Gastrocnemius medialis (tissue), 4 donors: ENCODE measurements around the gene JADE2. TPM values are rescaled to one million over a fixed set of nuclear protein-coding genes. Genes with fewer than 3 reads are reported as not detected.
A peak's percentile ranks its signal among the peaks of the same experiment; 100 is the strongest.

Experiments
- ATAC-seq, 2 donors: fragments of 150-250 bp; one replicate each; pipeline ENCODE4 v1.9.1; 2016
- DNase-seq, 2 donors: peaks; one replicate each; pipeline ENCODE4 v3.0.0-alpha.2; 2019
- H3K27ac ChIP-seq, 4 donors: fragments of 200-600 bp; sonication (generic); 1 replicate in 1 of 4; 2 replicates in 3 of 4; pipeline ENCODE4 v1.5.1; 2016 to 2018; ENCODE audit warnings: mild to moderate bottlenecking in 2 of 4, moderate library complexity in 1 of 4
- H3K27me3 ChIP-seq, 3 donors: fragments of 200-600 bp; sonication (generic) in 2 of 3; 1 replicate in 1 of 3; 2 replicates in 2 of 3; pipeline versions ENCODE4 v1.5.1 to v1.6.0; 2016 to 2019; ENCODE audit warnings: mild to moderate bottlenecking in 1 of 3, moderate library complexity in 1 of 3
- H3K36me3 ChIP-seq, 2 donors: fragments of 200-600 bp; sonication (generic) in 1 of 2; one replicate each; pipeline ENCODE4 v1.5.1; 2017 to 2018
- H3K4me1 ChIP-seq, 2 donors: fragments of 200-600 bp; sonication (generic) in 1 of 2; one replicate each; pipeline ENCODE4 v1.5.1; 2016 to 2017; ENCODE audit warnings: mild to moderate bottlenecking in 2 of 2
- H3K4me3 ChIP-seq, 4 donors: fragments of 200-600 bp; sonication (generic) in 3 of 4; 1 replicate in 1 of 4; 2 replicates in 3 of 4; pipeline ENCODE4 v1.5.1; 2016 to 2019; ENCODE audit warnings: mild to moderate bottlenecking in 2 of 4
- H3K9me3 ChIP-seq, 3 donors: fragments of 200-600 bp; sonication (generic) in 2 of 3; 1 replicate in 1 of 3; 2 replicates in 2 of 3; pipeline ENCODE4 v1.5.1; 2016 to 2019
- POLR2A ChIP-seq, 2 donors: fragments of 450-650 bp; IDR thresholded peaks; one replicate each; pipeline ENCODE4 v1.6.1; 2017; ENCODE audit warnings: antibody characterized with exemption in 2 of 2, mild to moderate bottlenecking in 2 of 2, moderate library complexity in 2 of 2
- in situ Hi-C, 4 donors: fragments of 200-750 bp; cut with MboI; loops; one replicate each; pipeline versions ENCODE4 v1.15.0 to v1.8.0; 2017; ENCODE audit warnings: low sequenced_read_pairs in 4 of 4
- intact Hi-C: fragments of 100-400 bp; cut with DNase I; formaldehyde crosslinking; loops from one replicate; pipeline ENCODE4 v1.15.1; 2023; ENCODE audit warnings: low total_unique reads
- total RNA-seq, 4 donors: library from RNA; depleted of rRNA; stranded (reverse); fragments of >200 nt; gene quantifications; one replicate each; pipeline versions ENCODE4 v1.1.0 to v1.2.3, GENCODE V29; 2016
- TF ChIP-seq, protein P1 (sequence below), 5 experiments: fragments of 450-650 bp in 3 of 5; fragments of 200-600 bp in 2 of 5; sonication (generic) in 2 of 5; IDR thresholded peaks in 4 of 5; conservative IDR thresholded peaks in 1 of 5; 1 replicate in 4 of 5; 2 replicates in 1 of 5; pipeline ENCODE4 v1.5.1; 2016 to 2019; ENCODE audit warnings: antibody characterized with exemption in 5 of 5, mild to moderate bottlenecking in 3 of 5, moderate library complexity in 3 of 5

JADE2 gene
- total RNA-seq, 4 donors from 2014 or later, result 17.3 to 44.5 (median 19.8) TPM

DNA sequence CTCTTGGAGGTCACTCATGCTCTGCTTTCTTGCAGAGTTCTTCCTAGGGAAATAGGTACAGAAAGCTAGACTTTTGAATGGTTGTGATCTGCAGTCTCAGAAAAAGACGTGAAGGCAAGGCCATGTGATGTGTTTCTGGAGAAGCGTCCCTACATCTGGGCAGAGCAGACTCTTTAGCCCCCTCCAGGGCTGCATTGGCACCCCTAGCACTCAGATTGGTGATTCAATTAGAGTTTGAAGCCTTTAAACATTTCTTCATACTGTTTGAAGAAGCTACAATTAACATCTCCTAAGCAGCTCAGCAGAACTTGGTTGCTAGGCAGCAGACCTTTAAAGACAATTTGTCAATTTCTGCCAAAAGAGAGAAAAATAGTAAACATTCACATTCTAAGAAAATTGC is 21.6 kb downstream of the JADE2 start:
- peak overlapping the region; percentile 9 to 48 (median 32) for H3K27ac ChIP-seq
- DNase-seq, result no peak
- in situ Hi-C loops (no loop called here), intact Hi-C loops (loop anchor here (2.0 kb wide), 1 partner anchor 14 kb away; no protein-coding TSS in a partner anchor)
- peaks cover 0 to 7% of the 10 kb centered on the region in 2 donors for H3K36me3 ChIP-seq
- TF ChIP-seq, protein P1, sequence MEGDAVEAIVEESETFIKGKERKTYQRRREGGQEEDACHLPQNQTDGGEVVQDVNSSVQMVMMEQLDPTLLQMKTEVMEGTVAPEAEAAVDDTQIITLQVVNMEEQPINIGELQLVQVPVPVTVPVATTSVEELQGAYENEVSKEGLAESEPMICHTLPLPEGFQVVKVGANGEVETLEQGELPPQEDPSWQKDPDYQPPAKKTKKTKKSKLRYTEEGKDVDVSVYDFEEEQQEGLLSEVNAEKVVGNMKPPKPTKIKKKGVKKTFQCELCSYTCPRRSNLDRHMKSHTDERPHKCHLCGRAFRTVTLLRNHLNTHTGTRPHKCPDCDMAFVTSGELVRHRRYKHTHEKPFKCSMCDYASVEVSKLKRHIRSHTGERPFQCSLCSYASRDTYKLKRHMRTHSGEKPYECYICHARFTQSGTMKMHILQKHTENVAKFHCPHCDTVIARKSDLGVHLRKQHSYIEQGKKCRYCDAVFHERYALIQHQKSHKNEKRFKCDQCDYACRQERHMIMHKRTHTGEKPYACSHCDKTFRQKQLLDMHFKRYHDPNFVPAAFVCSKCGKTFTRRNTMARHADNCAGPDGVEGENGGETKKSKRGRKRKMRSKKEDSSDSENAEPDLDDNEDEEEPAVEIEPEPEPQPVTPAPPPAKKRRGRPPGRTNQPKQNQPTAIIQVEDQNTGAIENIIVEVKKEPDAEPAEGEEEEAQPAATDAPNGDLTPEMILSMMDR (IDR thresholded peaks at IDR 0.05 in 4 of 5, conservative IDR thresholded peaks at IDR 0.05 in 1 of 5), result no peak
- no peak for TF ChIP-seq POLR2A (IDR thresholded peaks at IDR 0.05)
- no peaks in the 10 kb centered on the region for H3K27me3 ChIP-seq
- H3K9me3 ChIP-seq, result no peaks in the 10 kb centered on the region
- H3K4me3 ChIP-seq, result no peak overlapping the region
- H3K4me1 ChIP-seq, result peaks cover 35 to 38% of the 10 kb centered on the region in 2 donors
- ATAC-seq, result no peak

GRCh38 chr5:134547579-134547978 is 22.1 kb downstream of the JADE2 start:
- no peaks in the 10 kb centered on the region for H3K9me3 ChIP-seq
- peaks cover 41 to 43% of the 10 kb centered on the region in 2 donors for H3K4me1 ChIP-seq
- ATAC-seq (peak; percentile 99), DNase-seq (peak; percentile 71 to 82)
- intact Hi-C loops, result loop anchor here (2.0 kb wide), 1 partner anchor 15 kb away; no protein-coding TSS in a partner anchor
- H3K27me3 ChIP-seq, result no peaks in the 10 kb centered on the region
- no peak overlapping the region for H3K4me3 ChIP-seq
- TF ChIP-seq POLR2A (IDR thresholded peaks at IDR 0.05), result no peak
- TF ChIP-seq, protein P1 (IDR thresholded peaks at IDR 0.05 in 4 of 5, conservative IDR thresholded peaks at IDR 0.05 in 1 of 5), result no peak
- H3K27ac ChIP-seq, result peak overlapping the region; percentile 9 to 48 (median 29)
- in situ Hi-C loops, result no loop called here
- peaks cover 0 to 7% of the 10 kb centered on the region in 2 donors for H3K36me3 ChIP-seq

- no peak overlapping the region for H3K4me3 ChIP-seq
- intact Hi-C loops (loop anchor here (2.0 kb wide), 1 partner anchor 15 kb away; no protein-coding TSS in a partner anchor), in situ Hi-C loops (no loop called here)
- no peaks in the 10 kb centered on the region for H3K9me3 ChIP-seq
- ATAC-seq (peak; percentile 7 to 18), DNase-seq (no peak)
- TF ChIP-seq, protein P1 (IDR thresholded peaks at IDR 0.05 in 4 of 5, conservative IDR thresholded peaks at IDR 0.05 in 1 of 5), result no peak
- TF ChIP-seq POLR2A (IDR thresholded peaks at IDR 0.05), result no peak
- H3K36me3 ChIP-seq, result peaks cover 0 to 7% of the 10 kb centered on the region in 2 donors
- peaks cover 41 to 43% of the 10 kb centered on the region in 2 donors for H3K4me1 ChIP-seq
- no peaks in the 10 kb centered on the region for H3K27me3 ChIP-seq
- H3K27ac ChIP-seq, result peak overlapping the region; percentile 9 to 48 (median 29)
These were observed 22.7 kb downstream of the JADE2 start for GRCh38 chr5:134547999-134548658.

- no peak for ATAC-seq
- in situ Hi-C loops (no loop called here), intact Hi-C loops (no loop called here)
- peaks cover 39 to 49% of the 10 kb centered on the region in 2 donors for H3K4me1 ChIP-seq
- H3K27ac ChIP-seq, result no peak overlapping the region
- DNase-seq, result no peak
- H3K4me3 ChIP-seq, result no peak overlapping the region
- no peaks in the 10 kb centered on the region for H3K27me3 ChIP-seq
- H3K9me3 ChIP-seq, result no peaks in the 10 kb centered on the region
- TF ChIP-seq, protein P1 (IDR thresholded peaks at IDR 0.05 in 4 of 5, conservative IDR thresholded peaks at IDR 0.05 in 1 of 5), result no peak
- peaks cover 0 to 7% of the 10 kb centered on the region in 2 donors for H3K36me3 ChIP-seq
These were observed 24.2 kb downstream of the JADE2 start for GRCh38 chr5:134549714-134550113.
